ENCODE data around the gene NOCT.
"Not testable (repeated sequence)": the region's sequence is repeated elsewhere in the genome, so short reads cannot be mapped to it uniquely, and the experiment has no call there.

NOCT gene

GRCh38 chr4:138992676-138993075 lies 22.9 kb upstream of the NOCT start:
- no peak for DNase-seq (ENCODE audit: low read depth in 2 of 2)
- H3K4me3 ChIP-seq (replicated peaks in 1 of 2; ENCODE audit: low read depth in 2 of 2, low read length in 2 of 2) = no peak overlapping the region
- TF ChIP-seq CTCF (IDR thresholded peaks at IDR 0.05; ENCODE audit: low read depth, low read length) = no peak

DNA sequence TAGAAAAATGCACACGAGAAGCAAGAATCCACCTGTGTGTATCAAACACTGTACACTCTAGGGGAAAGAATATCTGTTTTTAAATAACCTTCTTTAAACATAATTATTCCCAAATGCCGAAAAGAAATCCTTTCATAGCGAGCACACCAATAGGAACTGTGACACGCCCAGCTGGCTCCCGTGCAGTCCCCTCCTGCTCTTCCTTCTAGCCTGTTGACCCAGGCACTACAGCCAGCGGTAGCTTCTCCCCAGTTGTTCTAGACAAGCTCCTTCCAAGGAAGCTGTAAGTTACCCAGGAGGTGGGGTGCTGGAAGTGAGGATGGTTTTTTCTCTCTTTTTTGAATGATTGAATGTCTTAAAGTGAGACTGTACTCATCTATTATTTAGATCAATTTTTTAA lies 19.5 kb upstream of the NOCT start:
- H3K4me3 ChIP-seq (replicated peaks in 1 of 2; ENCODE audit: low read depth in 2 of 2, low read length in 2 of 2) = no peak overlapping the region
- TF ChIP-seq CTCF (IDR thresholded peaks at IDR 0.05; ENCODE audit: low read depth, low read length) = no peak
- no peak for DNase-seq (ENCODE audit: low read depth in 2 of 2)

GRCh38 chr4:138999666-139000065 lies 15.9 kb upstream of the NOCT start:
- TF ChIP-seq CTCF (IDR thresholded peaks at IDR 0.05; ENCODE audit: low read depth, low read length) = no peak
- DNase-seq (ENCODE audit: low read depth in 2 of 2) = no peak

GRCh38 chr4:139000134-139000533 lies 15.4 kb upstream of the NOCT start:
- not testable (repeated sequence) for H3K4me3 ChIP-seq (replicated peaks in 1 of 2; ENCODE audit: low read depth in 2 of 2, low read length in 2 of 2); DNase-seq (ENCODE audit: low read depth in 2 of 2)

More at GRCh38 chr4:138999666-139000065, 15.9 kb upstream of the NOCT start:
- no peak overlapping the region for H3K4me3 ChIP-seq (replicated peaks in 1 of 2; ENCODE audit: low read depth in 2 of 2, low read length in 2 of 2)

- not testable (repeated sequence) for DNase-seq (ENCODE audit: low read depth in 2 of 2)
Observed at GRCh38 chr4:139001430-139001829, 14.2 kb upstream of the NOCT start.

DNA sequence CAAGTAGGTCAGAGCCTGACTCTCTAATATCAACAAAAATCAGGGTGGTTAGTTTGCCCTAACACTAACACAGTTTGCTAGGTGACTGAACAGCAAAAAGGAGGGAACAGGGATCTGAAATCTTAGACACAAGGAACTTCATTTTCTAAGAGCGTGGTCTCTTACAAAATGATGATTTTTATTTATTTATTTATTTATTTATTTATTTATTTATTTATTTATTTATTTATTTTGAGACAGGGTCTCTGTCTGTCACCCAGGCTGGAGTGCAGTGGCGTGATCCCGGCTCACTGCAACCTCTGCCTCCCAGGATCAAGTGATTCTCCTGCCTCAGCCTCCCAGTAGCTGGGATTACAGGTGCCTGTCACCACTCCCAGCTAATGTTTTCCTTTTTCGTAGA lies 11.9 kb upstream of the NOCT start:
- DNase-seq (ENCODE audit: low read depth in 2 of 2); H3K4me3 ChIP-seq (replicated peaks in 1 of 2; ENCODE audit: low read depth in 2 of 2, low read length in 2 of 2): not testable (repeated sequence)

More at GRCh38 chr4:139001430-139001829, 14.2 kb upstream of the NOCT start:
- not testable (repeated sequence) for H3K4me3 ChIP-seq (replicated peaks in 1 of 2; ENCODE audit: low read depth in 2 of 2, low read length in 2 of 2)

GRCh38 chr4:139005774-139006173 lies 9.8 kb upstream of the NOCT start:
- no peak for TF ChIP-seq CTCF (IDR thresholded peaks at IDR 0.05; ENCODE audit: low read depth, low read length)
- no peak for DNase-seq (ENCODE audit: low read depth in 2 of 2)

DNA sequence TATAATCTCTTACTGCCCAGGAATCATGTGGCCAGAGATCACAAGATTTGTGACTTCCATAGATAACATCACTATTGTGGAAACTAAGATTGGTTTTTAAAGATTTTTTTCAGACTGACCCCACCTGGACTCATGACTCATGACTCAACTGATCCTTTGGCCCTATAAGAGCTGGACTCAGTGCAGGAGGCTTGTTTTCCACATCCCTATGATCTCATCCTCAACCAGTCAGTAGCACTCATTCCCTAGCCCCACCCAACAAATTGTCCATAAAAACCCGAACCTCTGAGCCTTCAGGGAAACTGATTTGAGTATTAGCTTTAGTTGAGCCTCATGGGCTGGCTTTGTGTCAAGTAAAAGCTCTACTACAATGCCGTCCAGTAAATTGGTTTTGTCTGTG lies 7.9 kb upstream of the NOCT start:
- peak in 1 of 2 donors; percentile 49 for DNase-seq (ENCODE audit: low read depth in 2 of 2)
- no peak for TF ChIP-seq CTCF (IDR thresholded peaks at IDR 0.05; ENCODE audit: low read depth, low read length)
- H3K4me3 ChIP-seq (replicated peaks in 1 of 2; ENCODE audit: low read depth in 2 of 2, low read length in 2 of 2) = no peak overlapping the region

More at GRCh38 chr4:139005774-139006173, 9.8 kb upstream of the NOCT start:
- no peak overlapping the region for H3K4me3 ChIP-seq (replicated peaks in 1 of 2; ENCODE audit: low read depth in 2 of 2, low read length in 2 of 2)

GRCh38 chr4:139008278-139008677 lies 7.3 kb upstream of the NOCT start:
- not testable (repeated sequence) for H3K4me3 ChIP-seq (replicated peaks in 1 of 2; ENCODE audit: low read depth in 2 of 2, low read length in 2 of 2)

More at GRCh38 chr4:139008278-139008677, 7.3 kb upstream of the NOCT start:
- not testable (repeated sequence) for DNase-seq (ENCODE audit: low read depth in 2 of 2)

Measured in cardiac fibroblast (primary cell).